Smooth muscle cell of the brain vasculature (primary cell): ENCODE measurements around the gene MED29.

Source experiments
- DNase-seq: peaks from one replicate; pipeline ENCODE4 v3.0.0-alpha.2; 2012; ENCODE audit warnings: low read depth, low spot score

The MED29 gene

DNA sequence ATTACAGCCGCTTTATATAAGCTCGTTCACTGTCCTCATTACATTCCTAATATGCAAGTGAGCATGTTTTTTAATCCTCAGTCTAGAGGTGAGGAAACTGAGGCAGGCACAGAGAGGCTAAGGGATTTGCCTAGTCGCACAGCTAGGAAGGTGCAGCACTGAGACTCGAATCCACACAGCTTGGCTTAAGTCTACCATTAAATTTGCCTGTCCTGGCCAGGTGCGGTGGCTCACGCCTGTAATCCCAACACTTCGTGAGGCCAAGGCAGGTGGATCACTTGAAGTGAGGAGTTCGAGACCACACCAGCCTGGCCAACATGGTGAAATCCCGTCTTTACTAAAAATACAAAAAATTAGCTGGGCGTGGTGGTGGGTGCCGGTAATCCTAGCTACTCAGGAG lies 36.5 kb downstream of the MED29 start:
- no peak for DNase-seq

DNA sequence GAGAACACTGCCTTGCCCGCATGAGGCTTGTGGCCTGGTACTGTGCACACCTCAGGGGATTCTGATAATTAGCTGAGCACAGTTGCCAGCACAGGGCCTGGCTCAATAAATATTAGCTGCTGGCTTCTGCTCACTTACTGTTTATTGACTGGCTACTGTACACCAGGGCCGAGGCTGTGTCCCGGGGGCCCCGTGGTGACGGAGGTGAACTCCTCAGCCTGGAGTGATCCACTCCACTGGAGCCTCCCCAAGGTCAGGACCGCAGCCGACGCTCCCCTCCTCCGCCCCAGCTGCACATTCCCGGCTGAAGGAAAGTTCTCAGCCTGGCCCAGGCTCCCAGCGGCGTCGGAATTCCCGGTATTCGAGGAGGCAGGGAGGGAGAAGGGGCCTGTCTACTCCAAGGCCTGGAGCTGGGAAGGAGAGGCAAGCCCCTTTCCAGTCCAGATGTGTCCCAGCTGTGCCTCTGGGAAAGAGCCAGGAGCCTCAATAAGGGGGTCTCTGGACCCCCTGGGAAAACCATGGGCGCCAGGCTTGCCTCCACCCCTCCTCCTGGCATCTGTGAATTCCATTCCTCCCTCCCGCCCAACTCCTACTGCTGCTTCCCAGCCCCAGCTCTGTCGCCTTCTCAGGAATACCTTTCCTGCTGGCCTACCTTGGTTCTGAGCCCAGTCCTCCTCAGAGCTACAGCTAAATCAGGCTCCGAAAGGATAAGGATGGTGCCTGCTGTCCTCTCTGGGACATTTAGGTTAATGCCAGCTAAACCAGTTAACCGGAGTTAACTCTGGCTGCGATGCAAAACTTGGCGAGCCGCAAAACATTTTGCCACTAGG lies 37.3 kb downstream of the MED29 start:
- peak; percentile 93 for DNase-seq

DNA sequence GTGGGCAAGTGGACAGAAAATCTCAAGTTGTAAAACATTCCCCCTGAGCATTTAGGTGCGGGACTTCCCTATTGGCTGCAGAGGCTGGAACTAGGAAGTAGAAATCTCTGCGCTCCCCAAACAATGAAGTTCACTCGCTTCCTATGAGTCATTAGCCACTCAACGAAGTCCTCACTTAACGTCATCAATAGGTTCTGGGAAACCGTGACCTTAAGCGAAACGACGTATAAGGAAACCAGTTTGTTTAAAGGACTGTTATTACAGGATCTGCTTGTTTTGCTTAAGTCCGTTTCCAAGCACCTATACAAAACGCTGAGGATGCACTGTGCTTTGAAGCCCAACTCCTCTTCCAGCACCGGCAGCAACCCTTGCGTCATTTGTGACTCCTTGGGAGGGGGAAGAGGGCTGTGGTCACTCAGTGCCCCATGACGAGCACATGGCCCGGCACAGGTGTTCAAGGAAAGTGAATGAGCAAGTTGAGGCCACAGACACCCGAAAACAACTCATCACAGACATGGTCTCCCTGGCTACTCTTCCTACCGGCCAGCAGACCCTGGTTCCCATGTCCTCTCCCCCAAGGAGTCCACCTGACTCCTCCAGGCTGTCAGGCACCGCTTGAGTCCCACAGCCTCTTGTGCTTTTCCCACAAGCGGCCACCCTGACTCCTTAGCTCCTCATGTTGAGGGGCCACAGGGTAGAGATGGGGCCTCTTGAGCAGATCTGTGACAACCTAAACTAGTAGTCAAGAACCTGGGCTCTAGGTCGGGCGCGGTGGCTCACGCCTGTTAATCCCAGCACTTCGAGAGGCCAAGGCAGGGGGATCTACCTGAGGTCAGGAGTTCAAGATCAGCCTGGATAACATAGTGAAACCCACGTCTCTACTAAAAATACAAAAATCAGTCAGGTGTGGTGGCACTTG lies 39.8 kb downstream of the MED29 start:
- DNase-seq, result peak; percentile 89

DNA sequence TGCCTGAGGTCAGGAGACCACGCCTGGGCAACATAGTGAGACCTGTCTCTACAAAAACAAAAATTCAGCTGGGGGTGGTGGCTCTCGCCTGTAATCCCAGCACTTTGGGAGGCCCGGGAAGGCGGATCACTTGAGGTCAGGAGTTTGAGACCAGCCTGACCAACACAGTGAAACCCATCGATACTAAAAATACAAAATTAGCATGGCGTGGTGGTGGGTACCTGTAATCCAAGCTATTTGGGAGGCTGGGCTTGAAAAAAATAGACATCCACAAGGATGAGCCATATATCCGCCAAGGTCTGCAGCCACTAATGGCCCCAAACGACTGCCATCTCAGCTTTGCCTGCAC lies 41.5 kb downstream of the MED29 start:
- no peak for DNase-seq

DNA sequence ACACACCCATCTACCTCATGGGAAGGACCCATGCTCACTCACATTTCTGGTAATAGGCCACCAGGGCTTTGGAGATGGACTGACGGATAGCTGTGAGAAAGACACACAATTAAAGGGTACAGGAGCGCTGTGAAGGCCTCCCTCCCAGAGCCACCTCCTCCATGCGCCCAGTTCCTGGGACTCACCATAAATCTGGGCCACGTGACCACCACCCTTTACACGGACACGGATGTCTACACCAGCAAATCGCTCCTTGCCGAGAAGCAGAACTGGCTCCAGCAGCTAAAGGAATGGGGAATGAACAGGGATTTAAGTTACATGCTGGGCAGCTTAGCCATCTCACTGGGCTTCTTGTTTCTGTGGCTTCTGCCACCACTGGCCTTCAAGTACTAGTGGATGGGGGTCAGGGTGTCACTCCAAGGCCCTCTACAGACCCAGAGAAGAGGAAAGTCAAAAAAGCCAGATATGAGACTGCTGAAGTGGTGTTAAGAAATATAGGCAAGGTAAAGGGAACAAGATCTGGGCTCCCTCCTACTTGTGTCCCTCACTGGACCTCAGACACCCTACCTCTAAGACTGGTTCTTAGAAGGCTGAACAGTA lies 42.4 kb downstream of the MED29 start:
- no peak for DNase-seq

DNA sequence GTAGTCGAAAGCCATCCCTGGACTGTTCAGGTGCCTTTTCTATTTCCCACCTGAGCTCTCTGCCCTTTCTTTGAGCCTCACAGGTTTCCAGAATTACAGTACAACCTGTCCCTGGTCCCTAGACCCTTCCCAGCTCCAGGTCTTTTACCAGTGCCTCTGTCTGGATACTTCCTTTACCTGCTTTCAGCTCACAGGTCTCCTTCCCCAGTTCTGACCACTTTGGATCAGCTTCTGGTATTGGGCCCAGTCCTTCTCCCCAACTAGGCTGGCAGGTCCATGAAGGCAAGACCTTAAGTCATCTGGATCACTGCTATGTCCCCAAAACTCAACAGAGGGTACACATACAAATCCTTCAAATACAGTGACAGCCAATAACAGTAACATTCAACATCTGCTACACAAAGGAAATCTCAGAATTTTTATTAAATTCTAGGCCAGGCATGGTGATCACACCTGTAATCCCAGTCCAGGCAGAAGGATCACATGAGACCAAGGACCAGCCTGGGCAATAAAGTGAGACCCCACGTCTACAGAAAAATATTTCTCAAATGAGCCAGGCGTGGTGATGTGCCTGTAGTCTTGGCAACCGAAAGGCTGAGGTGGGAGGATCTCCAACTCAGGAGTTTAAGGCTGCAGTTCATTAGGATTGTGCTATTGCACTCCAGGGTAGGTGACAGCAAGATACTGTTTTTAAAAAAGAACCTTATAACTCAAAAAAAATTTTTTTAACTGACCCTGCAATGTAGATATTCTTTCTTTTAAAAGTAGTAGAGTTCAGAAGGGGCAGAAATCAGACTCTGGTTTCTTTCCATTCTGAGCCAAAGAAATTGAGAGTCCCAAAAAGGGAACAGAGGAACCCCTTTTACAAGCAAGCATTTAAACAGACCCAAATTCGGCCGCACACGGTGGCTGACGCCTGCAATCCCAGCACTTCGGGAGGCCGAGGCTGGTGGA lies 43.2 kb downstream of the MED29 start:
- DNase-seq, result no peak

DNA sequence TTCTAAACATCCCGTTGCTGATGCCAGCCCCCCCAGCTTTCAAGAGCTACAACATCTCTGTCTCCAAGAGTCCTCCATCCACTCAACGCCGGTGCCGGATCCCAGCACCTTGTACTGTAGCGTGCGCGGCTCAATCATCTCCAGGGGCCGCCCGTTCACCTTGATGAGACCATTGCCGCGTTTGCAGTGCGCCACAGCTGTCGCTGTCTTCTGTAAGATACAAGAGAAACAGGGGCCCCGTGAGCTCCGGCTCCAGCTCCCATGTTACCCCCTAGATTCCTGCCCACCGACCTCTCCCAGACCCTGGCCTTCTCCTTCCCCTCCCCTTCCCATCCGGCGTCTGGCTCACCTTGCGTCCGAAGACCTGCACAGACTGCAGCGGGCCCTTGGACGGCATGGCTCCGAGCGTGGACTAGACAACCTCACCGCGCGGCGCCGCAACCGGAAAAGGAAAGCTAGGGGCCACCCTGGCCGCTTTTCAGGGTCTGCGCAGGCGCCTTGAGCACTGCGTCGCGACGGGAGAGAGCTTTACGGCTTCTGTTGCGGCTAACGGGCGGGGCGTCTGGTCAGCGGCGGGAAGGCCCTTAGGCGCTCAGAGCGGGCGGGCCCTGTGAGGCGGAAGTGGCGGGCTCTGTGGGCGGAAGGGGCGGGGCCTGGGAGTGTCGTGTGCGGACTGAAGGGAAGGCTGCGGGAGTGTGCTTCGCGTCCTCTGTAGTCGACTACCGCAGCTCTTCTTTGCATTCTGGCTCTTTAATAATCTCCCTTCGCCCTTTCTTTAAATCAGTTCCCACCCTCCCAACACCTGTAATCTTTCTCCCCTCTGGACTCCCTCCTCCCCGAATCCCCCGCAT lies 44.5 kb downstream of the MED29 start, which contains the start of gene RPS16:
RPS16 (minus strand) TSS at position 451 of the 851 bp plus-strand sequence; CDS start at position 397, 54 bp downstream.
- peak; percentile 92 for DNase-seq

DNA sequence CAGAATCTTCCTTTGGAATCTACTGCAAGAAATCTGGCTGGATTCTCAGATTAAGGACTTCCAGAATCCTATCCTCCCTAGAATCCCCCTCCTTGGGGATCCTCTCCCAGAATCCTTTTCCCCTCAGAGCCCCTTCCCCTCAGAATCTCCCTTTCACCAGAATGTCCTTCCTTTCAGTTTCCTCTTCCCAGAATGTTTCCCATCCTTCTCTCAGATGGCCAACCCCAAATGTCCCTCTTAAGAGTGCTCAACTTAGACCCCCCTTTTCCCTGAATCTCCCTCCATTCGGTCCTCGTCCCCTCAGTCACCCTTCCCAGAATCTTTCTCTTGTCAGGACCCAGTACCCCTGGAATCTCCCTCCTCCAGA lies 45.2 kb downstream of the MED29 start:
- no peak for DNase-seq

DNA sequence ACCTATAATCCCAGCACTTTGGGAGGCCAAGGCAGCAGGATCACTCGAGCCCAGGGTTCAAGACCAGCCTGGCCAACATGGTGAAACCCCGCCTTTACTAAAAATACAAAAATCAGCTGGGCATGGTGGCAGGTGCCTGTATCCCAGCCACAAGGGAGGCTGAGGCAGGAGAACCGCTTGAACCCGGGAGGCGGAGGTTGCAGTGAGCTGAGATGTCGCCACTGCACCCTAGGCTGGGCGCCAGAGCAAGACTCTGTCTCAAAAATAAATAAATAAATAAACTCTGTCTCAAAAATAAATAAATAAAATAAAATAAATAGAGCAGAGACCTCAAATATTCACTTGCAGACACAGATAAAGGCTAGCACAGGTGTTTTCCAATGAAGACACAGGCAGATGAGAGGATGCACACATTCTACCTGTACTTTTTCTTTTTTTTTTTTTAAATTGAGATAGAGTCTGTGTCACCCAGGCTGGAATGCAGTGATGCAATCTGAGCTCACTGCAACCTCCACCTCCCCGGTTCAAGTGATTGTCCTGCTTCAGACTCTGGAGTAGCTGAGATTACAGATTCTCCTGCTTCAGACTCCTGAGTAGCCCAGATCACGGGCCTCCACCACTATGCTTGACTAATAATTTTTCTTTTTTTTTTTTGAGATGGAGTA lies 47.2 kb downstream of the MED29 start:
- DNase-seq, result no peak

DNA sequence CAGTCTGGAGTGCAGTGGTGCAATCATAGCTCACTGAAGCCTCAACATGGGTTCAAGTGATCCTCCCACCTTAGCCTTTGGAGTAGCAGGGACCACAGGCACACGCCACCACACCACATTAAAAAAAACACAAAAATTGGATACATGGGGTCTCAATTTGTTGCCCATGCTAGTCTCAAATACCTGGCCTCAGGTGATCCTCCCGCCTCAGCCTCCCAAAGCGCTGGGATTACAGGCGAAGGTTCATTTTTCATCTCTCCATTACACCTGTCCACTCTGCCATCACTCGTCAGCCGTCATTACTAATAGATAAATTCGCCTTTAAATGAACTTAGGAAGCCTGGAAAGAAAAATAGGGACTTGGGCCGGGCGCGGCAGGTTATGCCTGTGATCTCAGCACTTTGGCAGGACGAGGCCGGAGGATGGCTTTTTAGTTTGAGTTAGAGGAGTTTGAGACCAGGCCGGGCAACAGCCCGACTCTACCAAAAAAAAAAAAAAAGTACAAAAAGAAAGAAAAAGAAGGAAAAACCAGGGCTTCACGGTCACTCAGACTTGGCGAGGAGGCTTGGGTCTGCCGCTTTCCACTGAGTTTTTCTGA lies 53.5 kb downstream of the MED29 start:
- DNase-seq, result no peak

DNA sequence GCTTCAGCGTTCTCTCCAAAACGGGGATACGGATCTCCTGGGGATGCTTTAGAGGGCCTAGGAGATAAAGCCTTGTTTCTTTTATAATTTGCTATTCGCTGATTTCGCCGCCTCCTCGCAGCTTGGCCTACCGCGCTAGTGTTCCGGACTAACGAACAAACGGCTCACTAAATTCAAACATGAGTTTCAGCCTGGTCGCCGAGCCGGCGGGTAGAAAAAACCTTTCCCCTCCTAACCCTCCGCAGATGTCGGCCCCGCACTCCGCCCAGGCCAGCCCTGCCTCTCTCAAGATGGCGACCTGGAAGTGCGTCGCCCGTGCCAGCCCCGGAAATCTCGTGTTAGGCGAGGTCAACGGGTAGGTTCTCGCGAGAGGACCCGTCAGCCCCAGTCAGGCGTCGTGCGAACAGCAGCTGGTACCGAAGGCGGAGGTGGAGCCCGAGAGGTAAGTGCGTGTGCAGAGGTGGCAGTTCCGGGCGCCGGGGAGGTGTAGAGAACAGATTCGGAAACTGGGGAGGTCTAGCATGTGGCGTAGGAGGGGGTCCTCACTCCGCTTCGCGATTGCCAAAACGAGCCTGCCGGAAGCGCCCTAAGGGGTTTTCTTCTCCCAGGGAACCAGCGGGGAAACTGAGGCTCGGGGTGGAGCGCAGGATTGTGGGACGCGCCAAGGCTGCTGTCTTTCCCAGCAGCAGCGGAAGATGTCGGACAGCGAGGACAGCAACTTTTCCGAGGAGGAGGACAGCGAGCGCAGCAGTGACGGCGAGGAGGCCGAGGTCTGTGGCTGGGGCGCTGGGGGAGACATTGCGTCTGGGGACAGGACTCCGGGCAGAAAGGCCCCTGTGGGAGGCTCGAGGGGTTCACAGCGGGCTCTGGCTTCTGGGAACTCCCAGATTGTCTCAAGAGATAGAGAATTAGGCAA lies 54.3 kb downstream of the MED29 start, which contains the start of gene SUPT5H:
SUPT5H (plus strand) TSS at position 387 of the 916 bp plus-strand sequence; CDS start at position 696, 309 bp downstream.
- DNase-seq, result peak; percentile 95

DNA sequence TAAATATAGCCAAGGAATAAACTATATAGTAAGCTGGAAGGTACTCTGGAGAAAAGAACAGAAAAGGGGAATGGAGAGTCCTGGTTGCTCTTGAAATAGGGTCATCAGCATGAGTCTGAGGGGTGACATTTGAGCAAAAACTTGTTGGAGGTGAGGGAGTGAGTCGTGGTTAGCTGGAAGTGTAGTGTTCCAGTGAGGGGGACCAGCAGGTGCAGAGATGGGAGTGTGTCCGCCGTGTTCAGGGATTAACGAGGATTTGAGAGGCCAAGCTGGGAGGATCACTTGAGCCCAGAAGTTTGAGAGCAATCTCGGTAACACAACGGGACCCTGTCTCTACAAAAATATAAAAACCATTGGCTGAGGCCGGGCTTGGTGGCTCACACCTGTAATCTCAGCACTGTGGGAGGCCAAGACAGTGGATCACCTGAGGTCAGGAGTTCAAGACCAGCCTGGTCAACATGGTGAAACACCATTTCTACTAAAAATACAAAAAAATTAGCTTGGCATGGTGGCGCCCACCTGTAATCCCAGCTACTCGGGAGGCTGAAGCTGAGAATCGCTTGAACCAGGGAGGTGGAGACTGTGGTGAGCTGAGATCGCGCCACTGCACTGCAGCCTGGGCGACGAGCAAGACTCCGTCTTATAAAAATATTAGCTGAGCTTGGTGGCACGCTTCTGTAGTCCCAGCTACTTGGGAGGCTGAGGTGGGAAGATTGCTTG lies 55.3 kb downstream of the MED29 start:
- no peak for DNase-seq

DNA sequence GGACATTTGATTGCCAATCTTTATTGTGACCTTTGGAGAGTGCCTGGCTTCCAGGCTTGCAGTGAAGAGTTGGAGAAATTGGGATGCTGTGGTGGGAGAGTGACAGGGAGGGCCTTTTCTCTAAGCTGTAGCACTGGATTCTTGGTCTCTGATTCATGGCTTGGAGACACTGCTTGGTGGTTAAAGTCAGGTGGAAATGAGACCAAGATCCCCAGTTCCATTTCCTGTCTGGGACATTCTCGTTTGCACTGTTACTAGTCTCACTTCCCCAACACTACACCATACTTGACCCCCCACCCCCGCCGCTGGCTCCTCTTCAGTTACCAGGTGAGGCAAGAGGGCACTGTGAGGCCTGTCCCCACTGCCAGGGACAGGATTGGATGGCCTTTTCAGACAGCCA lies 57.1 kb downstream of the MED29 start:
- no peak for DNase-seq

DNA sequence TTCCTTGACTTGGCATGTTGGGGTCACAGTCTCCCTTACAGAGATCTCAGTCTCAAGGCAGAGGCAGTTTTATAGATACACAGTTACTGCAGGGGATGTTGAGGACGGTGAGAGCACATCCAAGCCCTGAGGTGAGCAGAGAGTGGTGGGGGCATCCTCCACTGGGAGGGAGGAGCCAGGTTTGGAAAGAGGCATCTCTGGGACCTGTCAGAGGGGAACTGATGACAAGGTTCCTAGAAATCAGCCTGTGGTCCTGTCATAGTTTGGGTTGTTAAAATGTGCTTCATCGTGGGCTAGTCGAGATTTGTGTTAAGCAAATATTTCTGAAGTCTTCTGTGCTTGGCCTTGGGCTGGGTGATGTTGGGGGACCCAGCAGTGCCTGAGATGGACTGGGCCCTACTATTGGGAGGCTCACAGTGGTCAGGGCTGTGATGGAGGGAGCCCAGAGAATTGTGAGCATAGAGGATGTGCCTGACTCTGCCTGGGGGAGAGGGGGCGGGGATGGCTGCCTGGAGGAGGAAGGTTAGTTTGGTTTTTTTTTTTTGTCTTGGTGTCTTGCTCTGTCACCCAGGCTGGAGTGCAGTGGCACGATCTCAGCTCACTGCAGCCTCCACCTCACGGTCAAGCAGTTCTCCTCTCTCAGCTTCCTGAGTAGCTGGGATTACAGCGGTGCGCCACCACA lies 58.1 kb downstream of the MED29 start:
- no peak for DNase-seq
